Cerebellar nuclear complex (tissue), 1 donor: ENCODE results near the gene LRRC10B.

ENCODE experiments used
- DNase-seq, 2 experiments: peaks; one replicate each; lab custom pipeline; 2025; lab: John Stamatoyannopoulos, UW

Gene LRRC10B

GRCh38 chr11:61509043-61510029, 787 bp downstream of the LRRC10B start:
- no peak for DNase-seq

- no peak for DNase-seq
Measured at GRCh38 chr11:61510166-61510919, 1.8 kb downstream of the LRRC10B start.

- no peak for DNase-seq
Measured at GRCh38 chr11:61510974-61511373, 2.4 kb downstream of the LRRC10B start.

- no peak for DNase-seq
Measured at GRCh38 chr11:61511383-61511782, 2.8 kb downstream of the LRRC10B start.

GRCh38 chr11:61512435-61512834, 3.9 kb downstream of the LRRC10B start:
- no peak for DNase-seq

- DNase-seq, result no peak
Measured at GRCh38 chr11:61513143-61513765, 4.7 kb downstream of the LRRC10B start.

GRCh38 chr11:61514050-61514917, 5.7 kb downstream of the LRRC10B start:
- DNase-seq, result no peak

GRCh38 chr11:61515686-61516085, 7.1 kb downstream of the LRRC10B start:
- no peak for DNase-seq

GRCh38 chr11:61516191-61516590, 7.6 kb downstream of the LRRC10B start:
- no peak for DNase-seq

- DNase-seq, result no peak
Measured at GRCh38 chr11:61516675-61517572, 8.4 kb downstream of the LRRC10B start.

- no peak for DNase-seq
Measured at GRCh38 chr11:61518032-61518795, 9.7 kb downstream of the LRRC10B start.

GRCh38 chr11:61522881-61523280, 14.3 kb downstream of the LRRC10B start:
- DNase-seq, result no peak

- no peak for DNase-seq
Measured at GRCh38 chr11:61524446-61524845, 15.9 kb downstream of the LRRC10B start.

GRCh38 chr11:61524963-61525587, 16.5 kb downstream of the LRRC10B start:
- no peak for DNase-seq

- no peak for DNase-seq
Measured at GRCh38 chr11:61526229-61526628, 17.7 kb downstream of the LRRC10B start.

GRCh38 chr11:61526956-61527731, 18.6 kb downstream of the LRRC10B start:
- DNase-seq, result no peak

GRCh38 chr11:61528114-61528513, 19.6 kb downstream of the LRRC10B start:
- no peak for DNase-seq

GRCh38 chr11:61529537-61530225, 21.1 kb downstream of the LRRC10B start:
- no peak for DNase-seq
